ENCODE measurements around the gene NKX6-1. TPM values are rescaled to one million over a fixed set of nuclear protein-coding genes. Genes with fewer than 3 reads are reported as not detected.

Gene NKX6-1
- total RNA-seq, 1 experiment from 2014 or later, result 0.09 TPM

- no peak for TF ChIP-seq CTCF (conservative IDR thresholded peaks at IDR 0.05)
- H2BK15ac ChIP-seq (ENCODE audit: low read depth, low read length), result no peak overlapping the region
- no peak overlapping the region for H3K9ac ChIP-seq (ENCODE audit: extremely low read depth, insufficient read length, low read length)
- no peak overlapping the region for H3K18ac ChIP-seq (ENCODE audit: insufficient read length, low read depth, low read length)
- H4K20me1 ChIP-seq (ENCODE audit: control insufficient read depth, insufficient read depth, insufficient read length), result no peaks in the 10 kb centered on the region
- Mint-ChIP-seq H3K36me3 (ENCODE audit: insufficient read depth in 1 of 3, low read depth in 3 of 3) (no peaks in the 10 kb centered on the region; a peak in 1 of 7 replicates), H3K4me1 (peaks cover 50 to 62% of the 10 kb centered on the region in 2 experiments), H3K4me3 (peak overlapping the region in 1 of 2 experiments; percentile 82; a peak in 3 of 5 replicates), H3K27me3 (ENCODE audit: low read depth) (peaks cover 98% of the 10 kb centered on the region), H3K9me3 (no peaks in the 10 kb centered on the region; a peak in 1 of 5 replicates), H3K27ac (no peak overlapping the region)
- no peak overlapping the region for H4K5ac ChIP-seq (ENCODE audit: insufficient read length, low read depth, low read length)
- no peaks in the 10 kb centered on the region for H3K79me1 ChIP-seq (ENCODE audit: insufficient read depth, low read depth, low read length, poor library complexity, severe bottlenecking)
- H3K27me3 ChIP-seq (ENCODE audit: insufficient read depth, low read length), result peaks cover 76% of the 10 kb centered on the region
- H3K79me2 ChIP-seq (ENCODE audit: insufficient read depth, low read length), result no peaks in the 10 kb centered on the region
- peak overlapping the region; percentile 47 for H3K4me2 ChIP-seq (ENCODE audit: insufficient read depth, insufficient read length, low read length)
- H3K9me3 ChIP-seq (ENCODE audit: control insufficient read depth, low read depth, low read length), result no peaks in the 10 kb centered on the region
- no peak overlapping the region for H2BK5ac ChIP-seq (ENCODE audit: insufficient read length, low read length)
- H2AFZ ChIP-seq (ENCODE audit: low read length), result no peak overlapping the region
- H3K4ac ChIP-seq (ENCODE audit: low read depth, low read length), result no peak overlapping the region
- H2BK120ac ChIP-seq (ENCODE audit: low read depth, low read length, poor library complexity, severe bottlenecking), result no peak overlapping the region
- no peak overlapping the region for H2BK12ac ChIP-seq (ENCODE audit: insufficient read length, low read depth, low read length)
- H3K23ac ChIP-seq (ENCODE audit: insufficient read length, low read depth, low read length), result no peak overlapping the region
- H3K56ac ChIP-seq (ENCODE audit: insufficient read length, low read depth, low read length), result no peak overlapping the region
- no peak overlapping the region for H3K14ac ChIP-seq (ENCODE audit: insufficient read depth, low read length)
- H4K91ac ChIP-seq (ENCODE audit: insufficient read length, low read depth, low read length), result no peak overlapping the region
- H3T11ph ChIP-seq (ENCODE audit: low read length), result no peak overlapping the region
- no peaks in the 10 kb centered on the region for H3K4me1 ChIP-seq (ENCODE audit: insufficient read depth, low read length)
- no CpG with 5 or more reads among the region's 21 CpGs for WGBS (ENCODE audit: extremely low coverage, insufficient read length, low lambda C conversion rate)
- DNase-seq, result peak; percentile 50
- no peak overlapping the region for H2AK5ac ChIP-seq (ENCODE audit: insufficient read length, low read length)
- H2BK20ac ChIP-seq (ENCODE audit: low read depth, low read length, poor library complexity, severe bottlenecking), result no peak overlapping the region
- no peak overlapping the region for H4K8ac ChIP-seq (replicated peaks; ENCODE audit: insufficient read length, low read depth, low read length)
- peaks cover 28% of the 10 kb centered on the region for H3K23me2 ChIP-seq (ENCODE audit: insufficient read length, low read depth, low read length, poor library complexity, severe bottlenecking)
- no peak overlapping the region for H3K27ac ChIP-seq (ENCODE audit: insufficient read length, low read depth, low read length)
These were observed 3.8 kb downstream of the NKX6-1 start for GRCh38 chr4:84495118-84495793.
